SU-DHL-6 (cell line): ENCODE measurements around the gene CX3CL1.

ENCODE experiments used
- H2AFZ ChIP-seq: fragments of 200-600 bp; sonication (generic); 2 replicates; pipeline ENCODE4 v1.6.1; 2014; ENCODE audit warnings: low read depth, mild to moderate bottlenecking, moderate library complexity, mixed read lengths, antibody characterized with exemption, low read length; ENCODE audit not compliant: severe bottlenecking
- H3F3A ChIP-seq: fragments of 200-600 bp; shearing (Covaris generic); 2 replicates; pipeline ENCODE4 v1.6.0; 2016; ENCODE audit warnings: antibody characterized with exemption, mild to moderate bottlenecking; ENCODE audit not compliant: insufficient read depth
- H3K27ac ChIP-seq: fragments of 200-600 bp; sonication (generic); 2 replicates; pipeline ENCODE4 v1.5.1; 2016; ENCODE audit warnings: low read depth, mild to moderate bottlenecking, low read length, moderate library complexity, mixed read lengths
- H3K27me3 ChIP-seq: fragments of 200-600 bp; sonication (generic), shearing (Covaris generic); 2 replicates; pipeline ENCODE4 v1.6.0; 2014; ENCODE audit warnings: mild to moderate bottlenecking, low read length
- H3K36me3 ChIP-seq: fragments of 200-600 bp; sonication (generic); 2 replicates; pipeline ENCODE4 v1.6.1; 2014; ENCODE audit warnings: mild to moderate bottlenecking, low read length, mixed read lengths
- H3K4me2 ChIP-seq: fragments of 300-600, 200-600 bp; shearing (Covaris generic), sonication (generic); 2 replicates; pipeline ENCODE4 v1.6.0; 2014; ENCODE audit warnings: low read length, low read depth, mild to moderate bottlenecking; ENCODE audit not compliant: poor library complexity, severe bottlenecking
- H3K4me3 ChIP-seq: fragments of 200-600 bp; sonication (generic); 2 replicates; pipeline ENCODE4 v1.5.1; 2014; ENCODE audit warnings: antibody characterized with exemption, low read length, mild to moderate bottlenecking, mixed read lengths; ENCODE audit not compliant: insufficient read depth, poor library complexity, severe bottlenecking
- H3K79me2 ChIP-seq: fragments of 200-600 bp; sonication (generic); 2 replicates; pipeline ENCODE4 v1.6.1; 2014; ENCODE audit warnings: mild to moderate bottlenecking, low read length, moderate library complexity; ENCODE audit not compliant: insufficient read depth
- H3K9ac ChIP-seq: fragments of 200-600 bp; sonication (generic); 2 replicates; pipeline ENCODE4 v1.7.0; 2014; ENCODE audit warnings: mild to moderate bottlenecking, low read length
- H3K9me2 ChIP-seq: fragments of 200-600 bp; sonication (generic); replicated peaks from 2 replicates; pipeline ENCODE4 v1.6.1; 2014; ENCODE audit warnings: low read length; ENCODE audit not compliant: insufficient read depth
- H3K9me3 ChIP-seq: fragments of 200-600 bp; sonication (generic); 2 replicates; pipeline ENCODE4 v1.6.1; 2014; ENCODE audit warnings: low read length, mixed read lengths; ENCODE audit not compliant: insufficient read depth
- H4K20me1 ChIP-seq: fragments of 200-600 bp; sonication (generic); 2 replicates; pipeline ENCODE4 v1.6.1; 2014; ENCODE audit warnings: low read depth, mild to moderate bottlenecking, antibody characterized with exemption, low read length, moderate library complexity, mixed read lengths
- EZH2phosphoT487 ChIP-seq: fragments of 200-600 bp; sonication (generic), shearing (Covaris generic); conservative IDR thresholded peaks from 2 replicates; pipeline ENCODE4 v1.6.1; 2018; ENCODE audit warnings: mild to moderate bottlenecking, antibody characterized with exemption, low read length, moderate library complexity, mixed read lengths
- TF ChIP-seq, protein P1 (sequence below): fragments of 200-600 bp; sonication (generic); IDR thresholded peaks from one replicate; pipeline ENCODE4 v1.5.1; 2017; ENCODE audit warnings: antibody characterized with exemption, mild to moderate bottlenecking, low read length, moderate library complexity; ENCODE audit not compliant: insufficient read depth, poor library complexity, severe bottlenecking

CX3CL1 gene

DNA sequence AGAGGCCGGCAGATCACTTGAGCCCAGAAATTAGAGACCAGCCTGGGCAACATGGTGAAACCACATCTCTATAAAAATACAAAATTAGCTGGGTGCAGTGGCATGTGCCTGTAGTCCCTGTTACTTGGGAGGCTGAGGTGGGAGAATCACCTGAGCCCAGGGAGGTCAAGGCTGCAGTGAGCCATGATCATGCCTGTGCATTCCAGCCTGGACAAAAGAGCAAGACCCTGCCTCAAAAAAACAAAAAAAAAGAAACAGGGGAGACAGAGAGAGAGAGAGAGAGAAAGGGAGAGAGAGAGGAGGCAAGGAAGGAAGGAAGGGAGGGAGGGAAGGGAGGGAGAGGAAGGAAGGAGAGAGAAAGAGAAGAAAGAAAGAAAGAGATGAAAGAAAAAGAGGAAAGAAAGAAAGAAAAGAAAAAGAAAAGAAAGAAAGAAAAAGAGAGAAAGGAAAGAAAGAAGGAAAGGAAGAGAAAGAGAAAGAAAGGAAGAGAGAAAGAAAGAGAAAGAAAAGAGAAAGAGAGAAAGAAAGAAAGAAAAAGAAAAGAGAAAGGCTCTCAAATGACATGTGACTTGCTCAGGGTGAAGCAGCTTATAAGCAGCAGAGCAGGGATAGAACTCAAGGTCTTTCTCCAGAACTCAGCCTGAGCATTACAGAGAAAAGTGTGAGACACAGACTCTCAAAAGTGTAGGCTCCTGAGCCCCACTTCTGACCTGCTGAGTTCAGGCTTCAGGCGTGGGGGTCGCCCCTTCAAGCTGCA is 15.5 kb downstream of the CX3CL1 start:
- H3K9ac ChIP-seq = no peak overlapping the region
- no peak overlapping the region for H3K4me3 ChIP-seq
- no peaks in the 10 kb centered on the region for H3K36me3 ChIP-seq
- TF ChIP-seq EZH2phosphoT487 = no peak
- TF ChIP-seq, protein P1, sequence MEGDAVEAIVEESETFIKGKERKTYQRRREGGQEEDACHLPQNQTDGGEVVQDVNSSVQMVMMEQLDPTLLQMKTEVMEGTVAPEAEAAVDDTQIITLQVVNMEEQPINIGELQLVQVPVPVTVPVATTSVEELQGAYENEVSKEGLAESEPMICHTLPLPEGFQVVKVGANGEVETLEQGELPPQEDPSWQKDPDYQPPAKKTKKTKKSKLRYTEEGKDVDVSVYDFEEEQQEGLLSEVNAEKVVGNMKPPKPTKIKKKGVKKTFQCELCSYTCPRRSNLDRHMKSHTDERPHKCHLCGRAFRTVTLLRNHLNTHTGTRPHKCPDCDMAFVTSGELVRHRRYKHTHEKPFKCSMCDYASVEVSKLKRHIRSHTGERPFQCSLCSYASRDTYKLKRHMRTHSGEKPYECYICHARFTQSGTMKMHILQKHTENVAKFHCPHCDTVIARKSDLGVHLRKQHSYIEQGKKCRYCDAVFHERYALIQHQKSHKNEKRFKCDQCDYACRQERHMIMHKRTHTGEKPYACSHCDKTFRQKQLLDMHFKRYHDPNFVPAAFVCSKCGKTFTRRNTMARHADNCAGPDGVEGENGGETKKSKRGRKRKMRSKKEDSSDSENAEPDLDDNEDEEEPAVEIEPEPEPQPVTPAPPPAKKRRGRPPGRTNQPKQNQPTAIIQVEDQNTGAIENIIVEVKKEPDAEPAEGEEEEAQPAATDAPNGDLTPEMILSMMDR = no peak
- H2AFZ ChIP-seq = no peak overlapping the region
- no peaks in the 10 kb centered on the region for H4K20me1 ChIP-seq
- H3K4me2 ChIP-seq = no peak overlapping the region
- H3K27me3 ChIP-seq = no peaks in the 10 kb centered on the region
- H3K27ac ChIP-seq = no peak overlapping the region
- no peaks in the 10 kb centered on the region for H3K9me3 ChIP-seq
- no peaks in the 10 kb centered on the region for H3K79me2 ChIP-seq
- no peaks in the 10 kb centered on the region for H3K9me2 ChIP-seq
- H3F3A ChIP-seq = no peaks in the 10 kb centered on the region

DNA sequence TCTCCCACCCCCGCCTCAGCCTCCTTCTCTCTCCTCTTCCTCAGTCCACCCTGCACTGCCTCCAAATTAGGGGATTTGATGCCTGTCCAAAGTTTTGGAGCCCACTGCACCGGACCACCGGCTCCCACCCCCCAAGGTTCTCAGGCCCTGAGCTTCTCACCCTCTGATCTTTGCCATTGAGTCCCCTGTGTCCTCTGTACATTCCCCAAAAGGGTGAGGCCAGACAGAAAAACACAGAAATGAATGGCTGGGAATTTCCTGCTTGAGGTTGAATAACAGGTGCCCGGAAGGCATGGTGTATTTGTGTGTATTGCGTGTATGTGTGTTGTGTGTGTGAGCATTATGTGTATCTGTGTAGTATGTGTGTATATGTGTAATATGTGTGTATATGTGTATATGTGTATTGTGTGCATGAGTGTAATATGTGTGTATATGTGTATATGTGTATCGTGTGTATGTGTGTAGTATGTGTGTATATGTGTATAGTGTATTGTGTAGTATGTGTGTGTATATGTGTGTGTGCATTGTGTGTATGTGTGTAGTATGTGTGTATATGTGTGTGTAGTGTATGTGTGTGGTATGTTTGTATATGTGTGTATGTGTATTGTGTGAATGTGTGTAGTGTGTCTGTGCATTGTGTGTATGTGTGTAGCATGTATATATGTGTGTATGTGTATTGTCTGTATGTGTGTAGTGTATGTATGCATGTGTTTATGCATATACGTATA is 16.2 kb downstream of the CX3CL1 start:
- Histone ChIP-seq H3K27me3 (no peaks in the 10 kb centered on the region), H3K9me2 (no peaks in the 10 kb centered on the region), H3K4me2 (no peak overlapping the region), H4K20me1 (no peaks in the 10 kb centered on the region), H3K36me3 (no peaks in the 10 kb centered on the region), H3K9me3 (no peaks in the 10 kb centered on the region), H2AFZ (no peak overlapping the region), H3K79me2 (no peaks in the 10 kb centered on the region), H3K4me3 (no peak overlapping the region), H3K9ac (no peak overlapping the region), H3K27ac (no peak overlapping the region), H3F3A (no peaks in the 10 kb centered on the region)
- TF ChIP-seq, protein P1 = no peak
- no peak for TF ChIP-seq EZH2phosphoT487

DNA sequence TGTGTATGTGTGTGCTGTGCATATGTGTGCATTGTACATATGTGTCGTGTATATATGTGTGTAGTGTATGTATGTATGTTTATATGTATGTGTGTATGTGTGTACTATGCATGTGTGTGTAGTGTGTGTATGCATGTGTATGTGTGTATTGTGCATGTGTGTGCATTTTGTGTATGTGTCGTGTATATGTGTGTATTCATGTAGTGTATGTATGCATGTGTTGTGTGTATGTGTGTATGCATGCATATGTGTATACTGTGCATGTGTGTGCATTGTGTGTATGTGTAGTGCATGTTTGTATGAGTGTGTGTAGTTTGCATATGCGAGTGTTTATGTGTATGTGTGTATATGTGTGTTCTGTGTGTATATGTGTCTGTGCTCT is 16.8 kb downstream of the CX3CL1 start:
- Histone ChIP-seq H3K27ac (no peak overlapping the region), H2AFZ (no peak overlapping the region), H3K27me3 (no peaks in the 10 kb centered on the region), H3K9me2 (no peaks in the 10 kb centered on the region), H3K36me3 (no peaks in the 10 kb centered on the region), H4K20me1 (no peaks in the 10 kb centered on the region), H3K9me3 (no peaks in the 10 kb centered on the region), H3F3A (no peaks in the 10 kb centered on the region), H3K79me2 (no peaks in the 10 kb centered on the region), H3K9ac (no peak overlapping the region), H3K4me2 (no peak overlapping the region), H3K4me3 (no peak overlapping the region)
- TF ChIP-seq, protein P1 = no peak
- no peak for TF ChIP-seq EZH2phosphoT487
